ENCODE measurements around the gene EN1.

EN1 gene

DNA sequence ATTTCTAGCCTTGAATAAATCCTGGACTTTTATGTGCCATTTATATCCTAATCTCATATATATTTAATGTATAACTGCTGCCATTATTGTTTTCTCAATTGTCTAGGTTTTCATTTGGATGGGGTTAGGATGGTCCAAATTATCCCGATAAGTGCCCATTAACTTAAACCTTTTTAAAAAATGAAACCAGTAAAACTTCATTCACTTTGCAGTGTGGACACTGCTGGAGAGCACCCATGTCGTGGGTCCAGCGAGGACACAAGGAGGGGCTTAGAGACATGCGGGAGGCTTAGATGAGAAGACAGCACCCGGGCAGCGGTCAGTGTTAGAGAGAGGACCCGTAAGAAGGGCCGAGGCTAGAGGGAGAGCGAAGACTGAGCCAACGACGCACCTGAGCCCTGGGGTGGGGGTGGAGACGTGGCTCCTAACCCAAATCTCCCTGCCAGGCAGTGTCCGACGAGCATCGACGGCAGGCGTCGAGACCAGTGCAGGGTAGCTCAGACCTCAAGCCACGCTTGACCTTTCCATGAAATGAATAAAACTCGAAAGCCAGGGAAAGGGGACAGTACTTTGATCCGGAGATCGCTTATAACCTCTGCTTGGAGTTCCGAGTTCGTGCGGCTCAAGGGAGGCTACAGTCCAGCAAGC is 9.0 kb upstream of the EN1 start:
- FAIRE-seq = no peak
- DNase-seq (ENCODE audit: extremely low spot score, insufficient read length, low read depth) = no peak

DNA sequence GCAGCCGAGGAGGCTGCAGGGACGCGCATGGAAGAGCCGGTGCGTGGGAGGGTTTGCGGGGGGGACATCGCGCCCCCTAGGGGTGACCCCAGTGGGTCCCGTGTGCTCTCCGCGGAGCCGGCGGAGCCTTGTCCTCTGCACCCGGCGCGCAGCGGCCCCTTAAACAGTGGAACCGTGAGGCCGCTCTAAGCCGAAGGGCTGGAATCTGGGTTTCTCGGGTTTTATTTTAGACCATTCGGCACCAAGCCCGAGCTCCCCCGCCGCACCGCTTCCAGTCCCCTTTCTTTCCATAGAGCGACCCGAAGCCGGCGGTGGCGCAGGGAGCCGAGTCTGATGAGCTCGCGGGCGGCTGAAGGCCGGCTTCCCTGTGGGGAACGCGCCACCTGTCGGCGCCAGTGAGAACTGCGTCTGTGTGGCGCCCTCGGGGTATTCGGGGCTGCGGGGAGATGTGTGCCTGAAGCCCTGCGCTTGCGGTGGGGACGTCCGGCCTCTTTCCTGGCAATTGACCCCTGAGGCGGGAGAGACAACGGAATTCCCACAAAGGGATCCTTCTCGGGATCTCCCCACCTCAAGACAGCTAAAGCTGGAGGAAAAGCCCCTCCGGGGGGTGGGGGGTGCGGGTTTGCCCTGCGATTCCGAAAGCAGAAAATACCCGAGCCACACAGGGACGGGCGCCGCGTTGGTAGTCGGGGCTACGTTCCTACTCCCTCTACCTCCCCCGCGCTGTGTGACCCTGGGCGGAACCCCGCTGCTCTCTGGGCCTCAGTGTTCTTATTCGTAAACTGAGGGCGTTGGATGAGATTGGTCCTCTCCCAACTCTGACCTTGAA is 8.2 kb upstream of the EN1 start:
- peak; percentile 31 for FAIRE-seq

DNA sequence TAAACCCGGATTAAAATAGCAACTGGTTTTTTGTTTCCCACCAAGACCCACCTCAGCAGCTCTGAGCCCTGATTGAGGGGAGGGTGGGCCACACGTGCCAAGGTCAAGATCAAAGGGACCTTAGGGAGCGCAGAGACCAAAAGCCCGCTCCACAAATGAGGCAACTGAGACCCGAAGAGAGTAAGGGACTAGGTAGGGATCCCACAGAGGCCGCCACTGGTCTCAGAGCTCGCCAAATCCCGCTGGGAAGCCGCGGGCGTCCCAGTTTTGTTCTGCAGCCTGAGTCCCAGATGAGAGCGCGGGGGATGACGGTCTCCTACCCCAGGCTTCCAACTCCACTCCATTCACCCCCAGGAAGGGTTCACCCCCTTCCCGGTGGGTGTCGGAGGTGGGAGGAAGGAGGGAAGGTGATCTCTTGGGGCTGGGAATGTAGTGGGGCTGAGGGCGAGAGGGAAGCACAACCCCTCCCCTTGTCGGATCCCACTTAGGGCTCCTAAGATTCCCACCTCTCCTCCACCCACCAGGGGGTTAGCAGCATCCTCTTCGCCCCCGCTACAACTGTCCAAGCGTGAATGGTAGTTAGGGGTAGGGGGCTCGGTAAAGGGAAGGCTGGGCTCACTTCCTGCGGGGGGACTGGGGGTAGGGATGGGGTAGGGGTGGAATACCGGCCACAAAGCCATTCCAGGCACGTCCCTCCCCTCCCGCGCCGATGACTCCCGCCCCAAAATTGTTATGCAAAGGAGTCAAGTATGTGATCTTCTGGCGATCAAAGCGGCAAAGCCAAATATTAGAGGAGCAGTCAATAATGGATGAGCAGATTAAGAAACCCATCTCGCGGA is 7.3 kb upstream of the EN1 start:
- DNase-seq (ENCODE audit: extremely low spot score, insufficient read length, low read depth) (no peak), FAIRE-seq (no peak)

More for the DNA sequence above, 8.2 kb upstream of the EN1 start:
- DNase-seq (ENCODE audit: extremely low spot score, insufficient read length, low read depth) = peak; percentile 87

DNA sequence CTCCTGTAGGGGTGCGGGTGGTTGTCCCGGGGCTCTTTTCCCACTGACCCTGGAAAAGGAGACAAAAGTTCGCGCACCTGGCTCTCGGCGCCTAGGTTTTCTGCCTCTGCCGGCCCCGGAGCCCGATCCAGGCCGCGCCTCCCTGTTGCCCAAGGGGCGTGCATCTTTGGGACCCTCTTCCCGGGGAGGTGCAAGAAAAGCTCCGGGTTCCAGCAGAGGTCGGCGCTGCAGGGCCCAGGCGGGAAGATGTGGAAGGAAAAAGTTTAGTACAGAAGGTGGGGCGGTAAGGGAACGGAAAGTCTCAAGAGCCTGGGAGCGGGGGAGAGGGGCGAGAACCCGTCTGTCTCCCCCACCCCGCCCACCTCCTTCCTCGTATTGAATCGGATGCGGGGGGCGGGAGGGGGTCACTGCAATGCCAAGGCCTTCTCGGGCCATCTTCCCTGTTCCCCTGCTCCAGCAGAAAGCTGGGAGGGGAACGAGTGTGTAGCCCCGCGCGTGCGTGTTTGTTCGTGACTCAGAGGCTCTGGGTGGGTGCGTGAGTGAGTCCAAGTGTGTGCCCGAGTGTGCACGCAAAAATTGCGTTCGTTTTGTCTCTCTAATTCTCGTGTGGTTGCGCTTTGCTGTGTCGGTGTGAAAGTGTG is 6.3 kb upstream of the EN1 start:
- FAIRE-seq (no peak), DNase-seq (ENCODE audit: extremely low spot score, insufficient read length, low read depth) (no peak)

DNA sequence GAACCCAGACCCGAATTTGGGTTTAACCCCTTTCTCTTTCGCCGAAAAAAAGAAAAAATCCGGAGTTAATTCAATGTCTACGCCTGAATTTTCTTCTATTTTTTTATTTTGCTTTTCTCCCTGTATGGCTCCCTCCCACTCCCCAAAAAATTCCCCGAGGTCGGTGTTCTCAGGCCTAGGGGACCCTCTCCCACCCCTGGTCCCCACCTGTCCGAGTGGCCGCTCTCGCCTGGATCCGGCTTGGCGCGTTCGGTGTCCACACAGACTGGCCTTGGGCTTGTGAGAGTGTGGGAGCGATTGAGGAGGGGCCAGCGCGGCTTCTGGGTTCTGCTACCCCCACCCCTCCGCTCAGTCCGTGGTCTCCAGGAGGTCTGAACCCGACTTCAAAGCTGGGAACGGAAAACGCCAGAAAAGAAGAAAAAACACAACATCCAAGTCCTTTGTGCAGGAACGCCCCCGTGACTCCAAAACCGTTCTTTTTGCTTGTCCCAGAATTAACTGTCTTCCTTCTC is 5.7 kb upstream of the EN1 start:
- DNase-seq (ENCODE audit: extremely low spot score, insufficient read length, low read depth) = no peak
- no peak for FAIRE-seq

DNA sequence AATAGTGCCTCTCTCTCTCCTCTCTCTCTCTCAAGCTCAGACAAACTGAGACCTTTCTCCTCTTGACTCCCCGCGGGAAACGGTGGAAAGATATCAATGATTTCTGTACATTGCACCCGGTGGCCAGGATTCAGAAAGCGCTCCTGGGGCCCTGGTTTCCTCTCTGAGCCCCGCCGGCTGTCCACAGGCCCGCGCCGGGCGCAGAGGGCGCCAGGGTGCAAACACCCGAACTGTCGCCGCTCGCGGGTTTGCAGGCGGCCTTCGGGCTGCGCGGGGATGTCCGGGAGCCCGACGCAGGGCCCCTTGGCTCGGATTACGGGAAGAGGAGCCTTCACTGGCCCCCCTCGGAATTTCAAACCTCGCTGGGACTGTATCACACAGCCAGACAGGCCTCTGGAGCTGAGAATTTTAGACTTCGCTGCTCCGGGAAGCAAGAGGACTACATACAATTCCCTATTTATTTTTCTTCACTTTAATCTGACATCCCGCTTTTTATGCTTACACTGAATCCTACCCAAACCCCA is 5.2 kb upstream of the EN1 start:
- DNase-seq (ENCODE audit: extremely low spot score, insufficient read length, low read depth) = no peak
- no peak for FAIRE-seq

DNA sequence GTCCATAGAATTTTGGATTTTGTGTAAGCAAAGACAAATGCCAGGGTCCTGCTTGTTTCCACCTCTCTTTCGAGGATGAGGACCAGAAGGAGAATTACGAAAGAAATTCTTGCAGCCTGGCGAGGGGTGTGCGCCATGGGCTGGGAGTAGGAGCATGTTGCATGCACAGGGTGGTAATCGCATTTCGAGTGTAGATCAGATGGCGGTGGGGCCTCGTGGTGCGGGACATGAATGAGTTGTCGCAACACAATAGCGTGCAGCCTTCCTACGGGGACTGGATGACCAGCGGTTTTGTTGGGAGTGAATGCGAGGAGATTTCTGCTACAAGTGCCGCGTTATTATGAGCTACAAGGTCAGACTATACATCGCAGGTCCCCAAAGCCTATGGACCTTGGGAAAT is 4.2 kb upstream of the EN1 start:
- FAIRE-seq (no peak), DNase-seq (ENCODE audit: extremely low spot score, insufficient read length, low read depth) (no peak)

DNA sequence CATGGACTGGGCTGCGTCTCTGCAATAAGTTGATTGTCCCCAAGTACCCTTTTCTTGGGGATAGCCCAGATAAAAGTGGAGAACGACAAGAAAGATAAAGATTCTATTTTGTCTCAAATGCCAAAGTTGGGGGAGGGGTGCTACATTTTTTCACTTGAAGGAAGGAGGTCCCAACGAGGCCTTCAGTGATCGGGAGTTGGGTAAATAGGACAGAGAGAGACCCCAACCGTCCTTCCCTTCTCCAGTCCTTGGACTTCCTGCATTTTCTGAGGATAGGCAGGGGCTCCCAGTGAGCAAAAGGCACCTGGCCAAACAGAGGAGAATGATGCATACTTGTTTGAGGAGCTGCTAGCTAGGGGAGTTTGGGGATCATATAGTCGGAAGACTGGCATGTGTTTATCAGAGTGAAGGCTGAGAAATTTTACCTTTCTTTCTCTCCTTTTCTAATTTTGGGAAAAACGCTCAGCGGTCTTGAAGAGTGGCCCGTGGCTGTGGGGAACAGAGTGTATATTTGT is 3.5 kb upstream of the EN1 start:
- no peak for FAIRE-seq
- no peak for DNase-seq (ENCODE audit: extremely low spot score, insufficient read length, low read depth)

DNA sequence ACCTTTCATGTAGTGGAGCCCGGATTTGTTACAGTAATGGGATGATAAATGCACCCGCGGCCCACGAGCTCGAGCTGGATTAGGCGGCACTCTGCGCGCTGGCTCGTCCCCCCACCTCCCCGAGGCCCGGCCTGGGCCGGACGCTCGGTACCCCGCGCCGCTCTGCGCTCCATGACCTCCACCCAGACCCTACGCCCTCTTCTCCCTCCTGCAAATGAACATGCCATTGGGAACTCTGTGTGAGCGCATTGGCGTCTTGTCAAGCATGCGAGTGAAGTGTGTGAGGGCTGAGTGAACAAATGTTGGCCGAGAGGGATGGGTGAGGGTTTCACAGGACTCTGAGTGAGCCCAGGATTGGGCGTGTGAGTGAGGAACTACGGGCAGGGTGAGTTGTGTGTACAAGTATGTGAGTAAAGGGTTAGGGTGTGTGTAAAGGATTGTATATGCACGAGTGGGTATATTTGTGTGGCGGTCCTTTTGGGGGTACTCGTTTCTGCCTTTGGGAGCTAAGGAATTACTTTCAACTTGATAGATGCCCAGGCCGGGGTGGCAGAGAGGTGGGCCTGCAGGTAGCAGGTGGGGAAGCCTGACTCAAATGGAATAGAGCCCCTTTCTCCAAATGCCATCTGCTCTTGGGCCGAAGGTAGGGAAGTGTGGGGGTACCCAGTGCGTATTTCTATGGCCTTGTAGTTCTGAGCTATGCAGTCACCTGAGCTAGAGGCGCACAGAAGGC is 2.9 kb upstream of the EN1 start:
- DNase-seq (ENCODE audit: extremely low spot score, insufficient read length, low read depth) (no peak), FAIRE-seq (no peak)

DNA sequence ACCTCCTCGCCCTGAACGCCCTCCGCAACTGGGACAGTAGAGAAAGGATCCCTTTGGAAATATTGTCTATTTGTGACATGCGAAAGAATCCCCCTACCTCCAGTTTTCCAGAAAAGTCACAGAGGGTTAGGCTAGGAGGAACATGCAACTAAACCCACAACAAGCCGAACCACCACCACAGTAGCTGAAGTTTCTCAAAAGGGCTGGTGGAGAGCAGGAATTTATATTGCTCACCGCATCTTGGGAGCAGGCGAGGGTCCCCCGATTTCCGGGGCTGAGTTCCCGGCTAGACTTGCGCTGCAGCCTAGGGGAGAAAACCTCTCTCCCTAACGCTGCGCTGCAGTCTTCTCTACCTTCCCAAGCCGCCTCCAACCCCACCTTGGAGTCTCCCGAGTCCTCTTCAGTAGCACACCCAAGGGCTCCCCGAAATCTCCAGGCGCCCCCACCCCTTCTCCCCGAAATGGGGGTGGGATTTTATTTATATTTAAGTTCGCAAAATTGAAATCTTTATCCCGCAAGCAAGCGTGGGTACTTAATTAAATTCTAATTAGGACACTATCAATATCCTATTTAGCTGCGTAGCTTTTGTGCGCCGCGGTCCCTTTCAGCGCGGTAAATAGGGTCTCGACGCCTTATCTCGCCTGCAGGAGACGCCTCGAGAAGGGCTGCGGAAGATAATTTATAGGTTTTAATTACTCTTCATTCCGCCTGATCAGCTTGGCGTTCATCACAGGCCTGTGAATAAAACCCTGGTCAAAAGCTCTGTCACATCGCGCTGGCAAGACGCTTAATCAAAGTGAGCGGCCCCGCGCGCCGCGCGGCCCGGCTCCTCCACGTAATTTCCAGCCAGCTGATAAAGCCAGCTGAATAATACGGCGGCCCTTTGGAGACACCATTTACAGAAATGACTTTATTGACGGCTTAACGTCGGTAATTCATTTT is 2.0 kb upstream of the EN1 start:
- DNase-seq (ENCODE audit: extremely low spot score, insufficient read length, low read depth) (no peak), FAIRE-seq (no peak)

DNA sequence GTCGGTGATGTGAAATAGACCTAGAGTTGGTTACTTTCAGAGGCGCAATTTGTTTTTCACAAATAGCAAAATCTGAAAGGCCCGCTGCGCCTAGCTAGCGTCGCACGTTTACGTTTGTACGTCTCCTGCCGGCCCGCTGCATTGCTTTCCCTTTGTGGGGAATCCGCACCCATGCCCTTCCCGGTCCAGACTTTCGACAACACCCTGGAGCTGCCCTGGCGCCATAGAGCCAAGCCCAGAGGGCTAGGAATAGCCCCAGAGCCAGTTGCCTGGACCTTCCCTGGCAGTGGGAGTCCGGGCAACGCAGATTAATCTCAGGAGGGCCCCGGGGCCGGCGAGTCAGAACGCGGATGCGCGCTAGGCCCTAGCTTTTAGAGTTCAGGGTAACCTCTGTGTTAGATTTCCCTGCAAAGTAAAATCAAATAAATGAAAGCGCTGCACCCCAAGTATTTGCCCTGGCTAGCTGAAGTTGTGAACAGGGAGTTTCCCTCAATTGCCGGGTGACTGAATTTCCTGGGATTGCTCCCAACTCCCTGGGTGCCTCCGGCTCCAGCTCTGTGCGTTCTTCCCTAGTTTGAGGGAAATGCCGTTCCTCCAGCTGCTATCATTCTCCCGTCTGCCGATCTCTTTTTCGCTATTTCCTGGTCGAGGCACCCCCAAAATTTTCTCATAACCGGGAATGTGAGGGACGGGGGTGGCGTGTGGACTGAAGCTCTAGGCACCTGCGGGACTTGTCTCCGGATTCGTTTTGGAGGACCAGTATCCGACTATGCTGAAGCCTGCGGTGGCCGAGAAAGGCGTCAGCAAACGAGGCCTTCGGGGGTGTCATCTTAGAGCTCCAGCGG is 1.2 kb upstream of the EN1 start:
- DNase-seq (ENCODE audit: extremely low spot score, insufficient read length, low read depth) = no peak
- FAIRE-seq = no peak

DNA sequence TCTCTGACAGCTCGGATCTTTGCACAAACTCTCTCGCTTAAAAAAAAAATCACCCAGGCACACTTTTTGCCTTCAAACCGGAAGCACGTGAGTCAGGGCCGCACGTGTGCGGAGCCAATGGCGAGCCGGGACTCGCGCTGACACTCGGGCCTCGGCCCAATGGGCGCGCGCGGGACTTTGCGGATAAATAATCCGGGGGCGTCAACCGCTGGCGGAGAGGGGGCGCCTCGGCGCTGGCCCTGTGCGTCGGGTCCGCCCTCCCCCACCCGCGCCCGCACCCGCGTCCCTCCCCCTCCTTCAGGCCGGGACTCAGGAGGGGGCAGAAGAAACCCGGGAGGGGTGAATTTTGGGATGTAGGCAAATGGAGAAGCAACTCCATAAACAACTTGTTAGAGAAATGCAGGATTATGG is 319 bp upstream of the EN1 start:
- DNase-seq (ENCODE audit: extremely low spot score, insufficient read length, low read depth) (no peak), FAIRE-seq (no peak)

DNA sequence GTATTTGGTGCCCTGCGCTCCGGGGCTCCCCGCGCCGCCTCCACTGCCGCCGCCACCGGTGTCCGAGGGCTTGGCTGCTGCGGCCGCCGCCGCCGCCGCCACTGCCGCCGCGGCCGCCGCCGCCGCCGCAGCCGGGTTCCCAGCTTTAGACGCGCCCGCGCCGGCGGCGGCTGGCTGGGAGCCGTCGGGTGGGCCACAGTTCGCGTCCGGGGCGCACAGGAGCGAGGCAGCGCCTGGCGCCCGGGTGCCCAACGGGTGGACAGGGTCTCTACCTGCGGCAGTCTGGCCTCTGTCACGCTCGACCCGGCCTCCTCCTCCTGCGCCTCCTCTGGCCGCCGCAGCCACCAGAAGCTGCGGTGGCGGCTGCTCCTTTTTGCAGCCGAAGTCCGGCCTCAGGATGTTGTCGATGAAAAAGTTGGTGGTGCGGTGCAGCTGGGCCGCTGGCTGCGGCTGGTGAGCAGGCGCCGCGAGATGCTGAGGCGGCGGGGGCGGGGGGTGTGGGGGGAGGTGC is 951 bp downstream of the EN1 start:
- DNase-seq (ENCODE audit: extremely low spot score, insufficient read length, low read depth) (no peak), FAIRE-seq (no peak)

DNA sequence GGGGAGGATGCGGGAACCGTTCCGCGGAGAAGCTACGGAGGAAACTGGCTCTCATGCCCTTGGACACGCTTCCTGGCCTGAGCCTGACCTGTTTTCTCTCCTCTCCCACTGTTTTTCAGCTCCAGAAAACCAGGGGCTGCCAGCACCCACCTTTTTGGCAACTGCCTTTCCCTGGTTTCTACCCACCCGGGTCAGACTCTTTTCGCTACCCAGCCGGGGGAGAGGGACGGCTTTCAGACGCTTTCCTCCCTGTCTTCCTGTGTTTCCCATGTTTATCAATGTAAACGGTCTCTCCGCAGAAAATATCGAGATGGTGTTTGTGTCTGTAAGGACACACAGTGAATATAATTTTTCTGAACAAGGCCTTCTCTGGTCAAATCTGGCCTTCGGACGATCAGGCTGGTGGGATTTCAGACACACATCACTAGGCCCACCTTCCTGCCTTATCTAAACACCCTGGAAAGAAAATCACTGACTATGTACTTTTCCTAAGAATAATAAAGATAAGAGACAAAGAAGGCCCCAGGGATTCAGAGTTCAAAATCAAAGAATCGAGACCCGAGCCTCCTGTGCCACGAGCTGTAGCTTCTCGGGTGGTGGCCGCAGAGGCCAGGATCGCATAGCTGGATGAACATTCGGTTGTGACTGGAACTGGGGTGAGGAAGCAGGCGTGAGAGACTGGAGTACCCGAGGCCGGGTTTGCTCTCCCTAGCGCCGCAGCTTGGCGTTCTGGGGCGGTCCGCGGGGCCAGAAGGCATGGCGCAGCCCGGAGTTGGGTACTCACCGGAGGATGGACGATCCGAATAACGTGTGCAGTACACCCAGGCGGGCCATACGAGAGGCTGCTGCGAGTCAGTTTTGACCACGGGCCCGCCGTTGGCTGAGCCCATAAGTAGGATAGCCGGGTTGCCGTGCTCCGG is 1.7 kb downstream of the EN1 start:
- no peak for DNase-seq (ENCODE audit: extremely low spot score, insufficient read length, low read depth)
- FAIRE-seq = no peak

DNA sequence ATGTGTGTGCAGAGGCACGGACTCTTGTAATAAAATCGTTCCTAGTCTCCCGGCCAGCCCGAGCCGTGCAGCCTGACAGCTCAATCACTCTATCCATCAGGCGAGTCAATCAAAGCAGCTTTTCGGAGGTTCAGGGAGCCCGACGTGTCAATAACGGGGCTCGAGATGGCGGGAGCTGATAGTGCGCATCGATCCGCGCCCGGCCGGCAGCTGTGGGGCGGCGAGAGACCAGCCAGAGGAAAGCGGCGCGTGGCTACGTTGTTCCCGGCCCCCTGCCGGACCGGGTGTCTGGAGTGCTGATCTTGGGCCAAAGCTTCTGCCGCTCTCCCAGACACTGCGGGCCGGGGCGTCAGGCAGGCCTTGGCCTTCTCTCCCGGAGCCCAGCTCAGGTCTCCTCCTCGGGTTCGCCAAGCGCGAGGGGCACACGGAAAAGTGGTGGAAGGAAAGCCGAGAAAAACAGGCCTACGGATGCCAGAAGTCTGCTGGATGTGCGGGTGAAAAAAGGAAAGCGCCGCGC is 2.4 kb downstream of the EN1 start:
- no peak for FAIRE-seq
- DNase-seq (ENCODE audit: extremely low spot score, insufficient read length, low read depth) = no peak
